Adrenal gland (tissue), 5 donors: ENCODE results near the gene ABCD1.

Experiments used
- POLR2A ChIP-seq, 2 donors: fragments of 450-650 bp; IDR thresholded peaks; one replicate each; pipeline ENCODE4 v1.6.1; 2017; ENCODE audit warnings: antibody characterized with exemption in 2 of 2, mild to moderate bottlenecking in 2 of 2, moderate library complexity in 1 of 2
- TF ChIP-seq, protein P1 (sequence below), 6 experiments: fragments of 450-650 bp in 4 of 6; fragments of 200-600 bp in 2 of 6; sonication (generic) in 1 of 6; IDR thresholded peaks; 1 replicate in 5 of 6; 2 replicates in 1 of 6; pipeline versions ENCODE4 v1.5.1 to v1.8.0; 2016 to 2021; ENCODE audit warnings: antibody characterized with exemption in 6 of 6, mild to moderate bottlenecking in 2 of 6, moderate library complexity in 1 of 6
- donor health status: DM: no; HTN: no; CAD: no.

GRCh38 chrX:153782313-153782712 lies 57.7 kb downstream of the ABCD1 start:
- no peak for TF ChIP-seq POLR2A (IDR thresholded peaks at IDR 0.05)
- TF ChIP-seq, protein P1, sequence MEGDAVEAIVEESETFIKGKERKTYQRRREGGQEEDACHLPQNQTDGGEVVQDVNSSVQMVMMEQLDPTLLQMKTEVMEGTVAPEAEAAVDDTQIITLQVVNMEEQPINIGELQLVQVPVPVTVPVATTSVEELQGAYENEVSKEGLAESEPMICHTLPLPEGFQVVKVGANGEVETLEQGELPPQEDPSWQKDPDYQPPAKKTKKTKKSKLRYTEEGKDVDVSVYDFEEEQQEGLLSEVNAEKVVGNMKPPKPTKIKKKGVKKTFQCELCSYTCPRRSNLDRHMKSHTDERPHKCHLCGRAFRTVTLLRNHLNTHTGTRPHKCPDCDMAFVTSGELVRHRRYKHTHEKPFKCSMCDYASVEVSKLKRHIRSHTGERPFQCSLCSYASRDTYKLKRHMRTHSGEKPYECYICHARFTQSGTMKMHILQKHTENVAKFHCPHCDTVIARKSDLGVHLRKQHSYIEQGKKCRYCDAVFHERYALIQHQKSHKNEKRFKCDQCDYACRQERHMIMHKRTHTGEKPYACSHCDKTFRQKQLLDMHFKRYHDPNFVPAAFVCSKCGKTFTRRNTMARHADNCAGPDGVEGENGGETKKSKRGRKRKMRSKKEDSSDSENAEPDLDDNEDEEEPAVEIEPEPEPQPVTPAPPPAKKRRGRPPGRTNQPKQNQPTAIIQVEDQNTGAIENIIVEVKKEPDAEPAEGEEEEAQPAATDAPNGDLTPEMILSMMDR (IDR thresholded peaks at IDR 0.05) = no peak
